Medulla oblongata (tissue), 1 donor: ENCODE results near the gene CACNA2D4.

Source experiments
- DNase-seq: peaks from one replicate; pipeline ENCODE4 v3.0.0-alpha.2; 2015; ENCODE audit errors: extremely low spot score

CACNA2D4 gene

DNA sequence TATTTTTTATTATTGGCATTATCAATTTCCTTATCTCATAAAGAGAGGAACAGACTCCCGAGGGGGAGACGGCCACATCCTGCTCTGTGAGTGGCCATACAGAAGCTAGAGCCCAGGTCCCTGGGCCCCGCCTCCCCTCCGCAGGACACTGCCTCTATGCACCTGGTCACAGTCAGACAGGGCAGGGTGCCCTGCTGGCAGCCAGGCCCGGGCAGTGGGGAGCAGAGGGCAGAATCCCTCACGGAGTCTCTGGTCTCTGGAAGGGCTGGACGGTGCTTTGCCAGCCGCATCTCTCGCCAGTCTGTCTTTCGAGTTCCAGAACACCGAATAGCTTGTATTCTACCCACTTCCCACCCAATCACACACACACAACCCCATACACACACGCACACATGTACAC, 16.4 kb upstream of the CACNA2D4 start:
- DNase-seq = no peak

- DNase-seq = no peak
Measured at GRCh38 chr12:1934068-1934467, 15.6 kb upstream of the CACNA2D4 start.

DNA sequence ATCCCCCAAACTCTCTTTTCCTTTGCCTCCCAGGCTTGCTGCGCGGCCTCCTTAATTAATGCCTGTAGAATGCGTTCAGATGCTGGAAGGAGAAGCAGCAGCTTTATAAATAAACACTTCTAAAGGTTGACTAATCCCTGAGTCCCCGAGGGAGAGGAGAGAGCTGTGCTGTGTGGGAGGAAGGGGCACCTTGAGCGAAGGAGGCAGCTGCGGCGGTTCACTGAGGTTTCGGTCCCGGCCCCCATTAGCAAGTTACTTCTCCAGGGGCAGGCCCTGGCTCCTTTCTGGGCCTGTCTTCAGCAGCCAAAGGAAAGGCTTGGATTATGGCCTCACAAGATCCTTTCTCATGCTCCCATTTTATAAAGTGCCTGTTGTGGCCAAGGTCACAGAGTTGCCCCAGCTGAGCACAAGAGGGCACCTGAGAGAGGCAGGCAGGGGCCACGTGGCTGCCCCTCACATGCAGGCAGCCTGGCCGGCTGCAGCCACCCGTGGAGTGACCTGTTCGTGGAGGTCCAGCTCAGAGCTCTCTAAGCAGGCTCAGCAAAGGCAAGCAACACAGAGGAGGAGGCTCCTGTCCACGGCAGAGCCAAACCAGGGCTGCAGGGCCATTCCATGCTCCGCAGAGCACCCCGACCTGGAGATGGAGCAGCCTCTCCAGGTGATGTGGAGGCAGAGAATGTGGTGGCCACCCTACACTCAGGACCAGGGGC, 15.0 kb upstream of the CACNA2D4 start:
- DNase-seq = no peak

DNA sequence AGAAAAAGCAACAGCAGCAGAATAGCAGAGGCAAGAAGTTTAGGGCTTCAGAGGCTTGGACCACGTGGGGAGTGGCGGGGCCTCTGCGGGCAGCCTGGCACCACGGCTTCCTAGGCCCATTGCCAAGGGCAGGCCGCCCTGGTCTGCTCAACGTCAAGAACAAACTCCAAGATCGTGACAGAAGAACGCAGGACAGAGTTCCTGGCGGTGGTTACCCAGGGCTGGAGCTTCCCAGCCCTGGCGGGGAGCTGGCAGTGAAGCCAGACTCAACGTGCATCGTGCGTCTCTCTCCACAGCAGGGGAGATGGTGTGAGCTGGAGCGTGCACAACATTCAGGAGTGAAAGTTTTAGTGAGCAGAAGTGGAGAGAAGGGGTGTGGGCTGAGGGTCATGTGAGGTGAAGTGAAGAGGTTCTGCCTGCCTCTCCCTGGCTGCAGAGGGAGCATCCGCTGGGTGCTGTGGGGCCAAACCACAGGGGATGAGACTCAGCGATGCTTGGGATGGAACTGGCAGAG, 13.9 kb upstream of the CACNA2D4 start:
- DNase-seq = peak; percentile 80

- DNase-seq = no peak
Measured at GRCh38 chr12:1931642-1932041, 13.2 kb upstream of the CACNA2D4 start.

GRCh38 chr12:1930803-1931597, 12.5 kb upstream of the CACNA2D4 start:
- DNase-seq = no peak

GRCh38 chr12:1929985-1930802, 11.7 kb upstream of the CACNA2D4 start:
- no peak for DNase-seq

GRCh38 chr12:1929241-1929984, 11.0 kb upstream of the CACNA2D4 start:
- no peak for DNase-seq

- no peak for DNase-seq
Measured at GRCh38 chr12:1928439-1929121, 10.1 kb upstream of the CACNA2D4 start.

DNA sequence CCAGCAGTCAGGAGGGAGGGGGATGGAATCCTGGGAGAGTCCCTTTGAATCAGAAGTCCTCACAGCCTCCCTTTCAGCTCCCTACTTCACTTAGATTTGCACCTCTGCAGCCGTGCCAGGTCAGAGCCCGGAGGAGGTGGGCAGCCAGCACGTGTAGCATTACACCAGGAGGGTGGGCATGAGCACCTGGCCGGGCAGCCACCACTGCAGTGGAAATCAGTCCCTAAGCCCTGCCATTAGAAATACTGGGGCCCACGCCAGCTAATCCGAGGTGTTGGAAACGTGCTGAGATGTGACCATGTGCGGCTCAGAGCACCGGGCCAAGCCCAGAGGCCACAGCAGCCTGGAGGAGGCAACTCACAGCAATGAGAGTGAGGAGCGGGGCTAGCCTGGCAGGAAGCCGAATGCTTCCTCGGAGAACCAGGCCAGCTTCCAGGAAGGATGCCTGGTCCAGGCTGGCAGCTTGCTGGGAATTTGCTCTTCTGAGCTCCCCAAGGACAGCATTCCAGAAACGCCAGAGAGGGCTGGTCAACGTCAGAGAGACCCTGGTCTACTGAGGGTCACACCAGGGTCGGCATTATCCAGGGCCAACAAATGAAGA, 9.4 kb upstream of the CACNA2D4 start:
- no peak for DNase-seq

GRCh38 chr12:1927051-1927680, 8.7 kb upstream of the CACNA2D4 start:
- DNase-seq = no peak

DNA sequence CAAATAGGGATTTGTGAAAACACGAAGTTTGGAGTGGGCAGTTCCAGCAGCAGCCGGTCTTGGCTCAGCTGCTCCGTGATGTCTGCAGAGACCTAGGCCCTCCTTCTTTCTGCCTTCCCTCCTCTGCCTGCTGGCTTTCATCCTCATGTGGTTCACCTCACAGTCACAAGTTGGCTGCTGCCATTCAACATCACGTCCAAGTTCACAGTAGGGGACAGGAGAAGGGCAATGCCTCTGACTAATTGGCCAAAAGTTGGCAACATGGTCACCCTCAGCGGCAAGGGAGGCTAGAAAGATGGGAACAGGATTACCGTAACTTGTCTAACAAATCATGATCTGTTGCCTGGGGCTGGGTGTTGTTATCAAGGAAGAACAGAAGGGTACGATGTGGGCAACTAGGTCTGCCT, 7.8 kb upstream of the CACNA2D4 start:
- DNase-seq = no peak

- no peak for DNase-seq
Measured at GRCh38 chr12:1925684-1926006, 7.2 kb upstream of the CACNA2D4 start.

GRCh38 chr12:1924996-1925683, 6.7 kb upstream of the CACNA2D4 start:
- no peak for DNase-seq

DNA sequence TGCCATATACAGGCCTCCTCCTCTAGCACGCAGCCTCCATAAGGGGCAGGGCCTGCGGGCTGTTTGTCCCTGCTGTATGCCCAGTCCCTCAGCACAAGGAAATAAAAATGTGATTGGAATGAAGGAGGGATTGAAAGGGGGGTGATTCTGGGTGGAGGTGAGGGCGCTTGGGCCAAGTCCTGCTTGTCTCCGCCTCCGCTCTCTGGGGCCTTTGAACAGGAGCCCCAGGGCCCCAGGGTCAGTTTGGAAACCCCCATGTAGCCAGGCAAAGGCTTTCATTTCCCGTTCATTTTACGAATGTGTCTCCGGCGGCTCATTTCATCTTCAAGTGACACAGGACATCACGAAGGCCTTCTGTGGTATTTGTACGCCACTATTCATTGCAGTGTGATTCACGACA, 4.5 kb upstream of the CACNA2D4 start:
- no peak for DNase-seq

DNA sequence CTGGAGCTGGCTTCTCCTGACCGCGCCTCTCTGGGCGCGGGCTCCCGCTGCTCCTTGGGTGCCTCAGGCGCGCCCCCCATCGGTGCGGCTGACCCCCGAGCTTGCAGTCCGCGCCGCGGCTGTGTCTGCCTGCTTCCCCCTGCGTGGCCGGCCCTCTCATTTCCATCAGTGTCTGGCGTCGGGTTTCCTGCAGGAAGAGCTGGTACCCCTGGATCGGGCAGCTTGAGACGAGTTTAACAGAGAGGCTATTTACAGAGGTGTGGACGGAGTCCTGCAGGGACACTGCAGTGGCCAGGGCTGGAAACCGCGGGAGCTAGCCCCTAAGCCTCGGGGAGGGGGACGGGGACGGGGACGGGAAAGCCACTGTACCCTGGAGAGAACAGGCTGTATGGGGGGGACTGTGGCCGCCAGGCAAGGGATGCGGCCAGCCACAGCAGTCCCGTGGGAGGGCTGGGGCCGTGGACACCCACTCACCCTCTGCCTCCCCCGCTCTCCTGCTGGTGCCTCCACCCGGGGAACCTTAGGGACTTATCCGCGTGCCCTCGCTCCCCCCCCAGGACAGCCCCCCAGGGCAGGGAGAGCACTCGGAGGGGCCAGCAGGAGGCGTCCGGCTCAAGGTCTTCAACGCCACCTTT, 3.7 kb upstream of the CACNA2D4 start:
- DNase-seq = no peak

DNA sequence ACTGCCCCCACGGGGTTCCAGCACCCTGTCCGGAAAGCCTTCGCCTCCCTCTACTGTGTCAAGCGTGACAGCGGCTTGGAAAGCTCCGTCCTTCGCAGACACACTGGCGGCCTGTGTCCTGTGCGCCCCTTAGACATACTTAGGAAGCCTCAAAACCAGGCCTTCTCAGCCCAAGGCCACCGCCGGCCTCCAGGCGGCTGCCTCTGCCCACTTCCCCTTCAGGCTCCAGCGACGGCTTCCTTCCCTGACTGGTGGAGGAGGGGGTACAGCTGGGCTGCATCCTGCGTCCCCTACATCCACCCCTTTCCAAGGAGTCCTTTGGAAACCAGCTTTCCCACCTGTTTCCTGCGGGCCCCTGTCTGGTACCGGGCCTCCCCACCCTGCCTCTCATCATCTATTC, 2.5 kb upstream of the CACNA2D4 start:
- peak; percentile 44 for DNase-seq

DNA sequence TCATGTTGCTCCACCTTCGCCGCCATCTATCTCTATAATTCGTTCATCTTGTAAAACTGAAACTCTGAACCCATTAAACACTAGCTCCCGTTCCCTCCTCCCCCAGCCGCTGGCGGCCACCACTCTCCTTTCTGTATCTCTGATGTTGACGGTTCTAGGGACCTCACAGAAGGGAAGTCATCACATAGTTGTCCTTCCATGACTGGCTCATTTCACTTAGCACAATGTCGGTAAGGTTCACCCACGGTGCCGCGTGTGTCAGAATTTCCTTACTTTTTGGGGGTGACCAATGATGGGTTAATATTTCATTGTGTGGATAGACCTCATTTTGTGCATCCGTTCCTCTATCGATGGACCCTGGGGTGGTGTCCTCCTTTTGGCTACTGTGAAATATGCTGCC, 2.0 kb upstream of the CACNA2D4 start:
- no peak for DNase-seq

- no peak for DNase-seq
Measured at GRCh38 chr12:1919763-1920162, 1.3 kb upstream of the CACNA2D4 start.
